ENCODE results near the gene WDR45B. TPM values are rescaled to one million over a fixed set of nuclear protein-coding genes. Genes with fewer than 3 reads are reported as not detected.

WDR45B gene
- total RNA-seq, 1 experiment from 2014 or later: 132 TPM

DNA sequence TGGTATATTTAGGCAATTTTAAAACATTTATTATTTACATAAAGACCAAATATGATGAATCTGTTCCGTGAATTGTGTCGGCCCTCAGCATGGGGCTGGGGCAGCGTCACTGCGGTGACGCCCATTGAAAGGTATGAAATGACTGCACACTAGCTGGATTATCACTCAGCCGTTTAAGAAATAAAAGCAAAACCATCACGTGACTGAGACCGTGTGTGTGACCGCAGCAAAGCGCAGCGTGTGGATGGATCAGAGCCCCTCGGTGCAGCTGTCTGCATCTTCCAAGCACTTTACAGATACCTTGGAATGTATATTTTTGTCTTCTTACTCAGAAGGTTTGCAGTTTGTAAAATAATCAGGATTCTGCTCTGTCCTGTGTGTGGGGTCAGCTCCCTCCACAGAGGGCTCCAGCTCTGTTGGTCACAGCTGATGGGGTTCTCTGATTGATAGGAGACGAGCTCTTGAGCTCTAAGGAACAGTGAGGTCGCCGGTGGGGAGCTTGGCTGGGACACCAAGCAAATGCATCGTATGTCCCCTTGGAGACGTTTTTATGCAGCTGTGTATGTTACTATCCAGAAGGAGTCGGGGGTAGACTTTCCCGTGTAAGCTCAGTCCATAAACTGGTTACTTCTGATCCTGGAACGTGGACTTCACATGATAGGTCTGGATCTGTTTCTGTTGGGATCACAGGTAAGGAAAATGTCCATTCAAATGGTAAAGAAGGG lies 45.1 kb downstream of the WDR45B start:
- POLR2A ChIA-PET: no interaction called here
- Histone ChIP-seq H3K4me1 (ENCODE audit: control insufficient read depth, insufficient read depth, low read length) (no peaks in the 10 kb centered on the region), H3K36me3 (ENCODE audit: control insufficient read depth, insufficient read depth, low read length) (peaks cover 16% of the 10 kb centered on the region), H3K27ac (ENCODE audit: low read length) (no peak overlapping the region), H3K4me3 (ENCODE audit: low read depth in 2 of 2, low read length in 2 of 2) (no peak overlapping the region), H3K9me3 (ENCODE audit: control insufficient read depth, insufficient read depth, low read depth, low read length) (no peaks in the 10 kb centered on the region), H3K27me3 (ENCODE audit: control insufficient read depth, insufficient read depth, low read length) (no peaks in the 10 kb centered on the region)
- DNase-seq (ENCODE audit: low read depth, low spot score) (no peak), ATAC-seq (no peak)
- no TSS peak for BruUV-seq (replicated peaks)
- TF ChIP-seq TCF7L2 (IDR thresholded peaks at IDR 0.05; ENCODE audit: low read depth, low read length): no peak
- TF ChIP-seq, protein P1, sequence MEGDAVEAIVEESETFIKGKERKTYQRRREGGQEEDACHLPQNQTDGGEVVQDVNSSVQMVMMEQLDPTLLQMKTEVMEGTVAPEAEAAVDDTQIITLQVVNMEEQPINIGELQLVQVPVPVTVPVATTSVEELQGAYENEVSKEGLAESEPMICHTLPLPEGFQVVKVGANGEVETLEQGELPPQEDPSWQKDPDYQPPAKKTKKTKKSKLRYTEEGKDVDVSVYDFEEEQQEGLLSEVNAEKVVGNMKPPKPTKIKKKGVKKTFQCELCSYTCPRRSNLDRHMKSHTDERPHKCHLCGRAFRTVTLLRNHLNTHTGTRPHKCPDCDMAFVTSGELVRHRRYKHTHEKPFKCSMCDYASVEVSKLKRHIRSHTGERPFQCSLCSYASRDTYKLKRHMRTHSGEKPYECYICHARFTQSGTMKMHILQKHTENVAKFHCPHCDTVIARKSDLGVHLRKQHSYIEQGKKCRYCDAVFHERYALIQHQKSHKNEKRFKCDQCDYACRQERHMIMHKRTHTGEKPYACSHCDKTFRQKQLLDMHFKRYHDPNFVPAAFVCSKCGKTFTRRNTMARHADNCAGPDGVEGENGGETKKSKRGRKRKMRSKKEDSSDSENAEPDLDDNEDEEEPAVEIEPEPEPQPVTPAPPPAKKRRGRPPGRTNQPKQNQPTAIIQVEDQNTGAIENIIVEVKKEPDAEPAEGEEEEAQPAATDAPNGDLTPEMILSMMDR (IDR thresholded peaks at IDR 0.05): no peak
- TF ChIP-seq SIN3A (IDR thresholded peaks at IDR 0.05; ENCODE audit: borderline replicate concordance, insufficient read depth, low read depth, low read length): no peak
- TF ChIP-seq, protein P2, sequence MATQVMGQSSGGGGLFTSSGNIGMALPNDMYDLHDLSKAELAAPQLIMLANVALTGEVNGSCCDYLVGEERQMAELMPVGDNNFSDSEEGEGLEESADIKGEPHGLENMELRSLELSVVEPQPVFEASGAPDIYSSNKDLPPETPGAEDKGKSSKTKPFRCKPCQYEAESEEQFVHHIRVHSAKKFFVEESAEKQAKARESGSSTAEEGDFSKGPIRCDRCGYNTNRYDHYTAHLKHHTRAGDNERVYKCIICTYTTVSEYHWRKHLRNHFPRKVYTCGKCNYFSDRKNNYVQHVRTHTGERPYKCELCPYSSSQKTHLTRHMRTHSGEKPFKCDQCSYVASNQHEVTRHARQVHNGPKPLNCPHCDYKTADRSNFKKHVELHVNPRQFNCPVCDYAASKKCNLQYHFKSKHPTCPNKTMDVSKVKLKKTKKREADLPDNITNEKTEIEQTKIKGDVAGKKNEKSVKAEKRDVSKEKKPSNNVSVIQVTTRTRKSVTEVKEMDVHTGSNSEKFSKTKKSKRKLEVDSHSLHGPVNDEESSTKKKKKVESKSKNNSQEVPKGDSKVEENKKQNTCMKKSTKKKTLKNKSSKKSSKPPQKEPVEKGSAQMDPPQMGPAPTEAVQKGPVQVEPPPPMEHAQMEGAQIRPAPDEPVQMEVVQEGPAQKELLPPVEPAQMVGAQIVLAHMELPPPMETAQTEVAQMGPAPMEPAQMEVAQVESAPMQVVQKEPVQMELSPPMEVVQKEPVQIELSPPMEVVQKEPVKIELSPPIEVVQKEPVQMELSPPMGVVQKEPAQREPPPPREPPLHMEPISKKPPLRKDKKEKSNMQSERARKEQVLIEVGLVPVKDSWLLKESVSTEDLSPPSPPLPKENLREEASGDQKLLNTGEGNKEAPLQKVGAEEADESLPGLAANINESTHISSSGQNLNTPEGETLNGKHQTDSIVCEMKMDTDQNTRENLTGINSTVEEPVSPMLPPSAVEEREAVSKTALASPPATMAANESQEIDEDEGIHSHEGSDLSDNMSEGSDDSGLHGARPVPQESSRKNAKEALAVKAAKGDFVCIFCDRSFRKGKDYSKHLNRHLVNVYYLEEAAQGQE (IDR thresholded peaks at IDR 0.05; ENCODE audit: insufficient read depth in 1 of 2, low read depth in 2 of 2, low read length in 1 of 2): no peak
- no peak for TF ChIP-seq POLR2AphosphoS5 (IDR thresholded peaks at IDR 0.05; ENCODE audit: low read depth, low read length)
- intact Hi-C loops (cut with micrococcal nuclease; ENCODE audit: unreplicated experiment) (no loop called here), in situ Hi-C loops (cut with HindIII; ENCODE audit: low pct_unique_long_range_greater_than_20kb, low sequenced_read_pairs) (no loop called here)
- CTCF ChIA-PET: no interaction called here

DNA sequence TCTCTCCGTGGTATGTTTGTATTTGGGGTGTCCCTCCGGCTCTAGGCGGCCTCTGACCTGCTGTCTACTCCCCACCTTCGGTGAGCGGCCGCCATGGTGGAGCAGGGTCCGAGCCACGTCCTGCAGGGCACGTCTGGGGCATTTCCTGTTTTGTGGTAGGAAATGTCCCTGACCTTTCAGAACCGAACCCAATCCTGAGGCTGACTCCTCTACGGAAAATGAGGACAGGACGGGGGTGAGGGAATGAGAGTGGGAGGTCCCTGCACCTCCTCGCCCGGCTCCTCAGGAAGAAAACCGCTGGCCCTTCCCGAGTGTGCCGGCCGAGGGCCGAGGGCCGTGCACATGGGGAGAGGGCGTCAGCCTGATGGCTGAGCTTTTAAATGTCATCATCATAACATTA lies 45.8 kb downstream of the WDR45B start:
- H3K27ac ChIP-seq (ENCODE audit: low read length): no peak overlapping the region

More for the DNA sequence above, 45.8 kb downstream of the WDR45B start:
- POLR2A ChIA-PET: no interaction called here
- CTCF ChIA-PET: no interaction called here
- no TSS peak for BruUV-seq (replicated peaks)
- intact Hi-C loops (cut with micrococcal nuclease; ENCODE audit: unreplicated experiment) (no loop called here), in situ Hi-C loops (cut with HindIII; ENCODE audit: low pct_unique_long_range_greater_than_20kb, low sequenced_read_pairs) (no loop called here)
- Histone ChIP-seq H3K36me3 (ENCODE audit: control insufficient read depth, insufficient read depth, low read length) (peaks cover 16% of the 10 kb centered on the region), H3K4me1 (ENCODE audit: control insufficient read depth, insufficient read depth, low read length) (no peaks in the 10 kb centered on the region), H3K9me3 (ENCODE audit: control insufficient read depth, insufficient read depth, low read depth, low read length) (no peaks in the 10 kb centered on the region), H3K27me3 (ENCODE audit: control insufficient read depth, insufficient read depth, low read length) (no peaks in the 10 kb centered on the region), H3K4me3 (ENCODE audit: low read depth in 2 of 2, low read length in 2 of 2) (no peak overlapping the region)
- DNase-seq (ENCODE audit: low read depth, low spot score): no peak
- TF ChIP-seq, protein P2 (IDR thresholded peaks at IDR 0.05; ENCODE audit: insufficient read depth in 1 of 2, low read depth in 2 of 2, low read length in 1 of 2): no peak
- TF ChIP-seq SIN3A (IDR thresholded peaks at IDR 0.05; ENCODE audit: borderline replicate concordance, insufficient read depth, low read depth, low read length) (no peak), POLR2AphosphoS5 (IDR thresholded peaks at IDR 0.05; ENCODE audit: low read depth, low read length) (no peak), TCF7L2 (IDR thresholded peaks at IDR 0.05; ENCODE audit: low read depth, low read length) (no peak)
- TF ChIP-seq, protein P1 (IDR thresholded peaks at IDR 0.05): no peak
- ATAC-seq: no peak
